Measurements from ENCODE around the gene PPP1R14D.
A peak's percentile ranks its signal among the peaks of the same experiment; 100 is the strongest.
"Not testable (repeated sequence)": the region's sequence is repeated elsewhere in the genome, so short reads cannot be mapped to it uniquely, and the experiment has no call there.

PPP1R14D gene

GRCh38 chr15:40870716-40871115 is 42.2 kb upstream of the PPP1R14D start:
- no peak for TF ChIP-seq CTCF (conservative IDR thresholded peaks at IDR 0.05)
- H3K27ac ChIP-seq, result no peak overlapping the region

GRCh38 chr15:40869686-40870085 is 41.2 kb upstream of the PPP1R14D start:
- no peak overlapping the region for H3K27ac ChIP-seq
- TF ChIP-seq CTCF (conservative IDR thresholded peaks at IDR 0.05), result no peak

GRCh38 chr15:40867199-40867598 is 38.7 kb upstream of the PPP1R14D start:
- TF ChIP-seq CTCF (conservative IDR thresholded peaks at IDR 0.05), result no peak

GRCh38 chr15:40863660-40864270 is 35.3 kb upstream of the PPP1R14D start:
- no peak for TF ChIP-seq CTCF (conservative IDR thresholded peaks at IDR 0.05)
- H3K27ac ChIP-seq, result no peak overlapping the region

More at GRCh38 chr15:40867199-40867598, 38.7 kb upstream of the PPP1R14D start:
- no peak overlapping the region for H3K27ac ChIP-seq

GRCh38 chr15:40861147-40861546 is 32.6 kb upstream of the PPP1R14D start:
- not testable (repeated sequence) for H3K27ac ChIP-seq

GRCh38 chr15:40859206-40859851 is 30.8 kb upstream of the PPP1R14D start:
- no peak overlapping the region for H3K27ac ChIP-seq
- peak; percentile 81 for TF ChIP-seq CTCF (conservative IDR thresholded peaks at IDR 0.05)

GRCh38 chr15:40858706-40859105 is 30.2 kb upstream of the PPP1R14D start:
- no peak overlapping the region for H3K27ac ChIP-seq
- TF ChIP-seq CTCF (conservative IDR thresholded peaks at IDR 0.05), result no peak

Data from VCaP (cell line).